ENCODE measurements around the gene GART.

Gene GART

DNA sequence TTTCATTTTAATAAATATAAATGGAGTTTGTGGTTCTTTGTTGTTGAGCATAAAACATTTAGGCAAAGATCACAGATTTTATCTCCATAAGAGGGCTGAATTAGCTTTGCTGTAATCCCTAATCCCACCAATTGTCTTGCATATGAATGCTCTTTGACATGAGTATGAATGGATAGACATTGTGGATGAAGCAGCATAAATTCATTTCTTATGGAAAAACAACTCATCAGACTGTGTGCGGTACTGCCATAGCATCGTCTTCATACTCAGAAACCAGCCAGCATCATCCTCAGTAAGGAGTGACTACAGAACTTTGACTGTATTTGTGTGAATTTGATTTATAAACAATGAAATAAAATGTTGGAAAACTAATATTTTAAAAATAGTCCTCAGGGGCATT is 20.5 kb upstream of the GART start:
- Histone ChIP-seq H3K36me3 (ENCODE audit: insufficient read depth, low read length) (peaks cover 89% of the 10 kb centered on the region), H4K20me1 (ENCODE audit: insufficient read depth, low read length) (0 out of 2 replicates have a peak, but pooled peaks cover 2% of the 10 kb centered on the region), H3K4me2 (ENCODE audit: low read length) (no peak overlapping the region), H3F3A (ENCODE audit: insufficient read depth, low read length) (no peaks in the 10 kb centered on the region; the same call in 1 of the 2 replicates), H3K27me3 (ENCODE audit: insufficient read depth, low read length) (no peaks in the 10 kb centered on the region), H3K9me2 (ENCODE audit: low read depth, low read length) (no peaks in the 10 kb centered on the region), H3K9ac (ENCODE audit: low read length) (no peak overlapping the region), H3K4me3 (ENCODE audit: low read depth, low read length, poor library complexity, severe bottlenecking) (no peak overlapping the region), H3K79me2 (ENCODE audit: insufficient read depth, low read length) (peaks cover 35% of the 10 kb centered on the region), H2AFZ (ENCODE audit: low read length) (no peak overlapping the region), H3K9me3 (ENCODE audit: low read length) (no peaks in the 10 kb centered on the region), H3K27ac (ENCODE audit: low read depth, low read length, poor library complexity, severe bottlenecking) (no peak overlapping the region), H3K4me1 (ENCODE audit: insufficient read depth, low read length, severe bottlenecking) (no peaks in the 10 kb centered on the region)
- TF ChIP-seq, protein P1, sequence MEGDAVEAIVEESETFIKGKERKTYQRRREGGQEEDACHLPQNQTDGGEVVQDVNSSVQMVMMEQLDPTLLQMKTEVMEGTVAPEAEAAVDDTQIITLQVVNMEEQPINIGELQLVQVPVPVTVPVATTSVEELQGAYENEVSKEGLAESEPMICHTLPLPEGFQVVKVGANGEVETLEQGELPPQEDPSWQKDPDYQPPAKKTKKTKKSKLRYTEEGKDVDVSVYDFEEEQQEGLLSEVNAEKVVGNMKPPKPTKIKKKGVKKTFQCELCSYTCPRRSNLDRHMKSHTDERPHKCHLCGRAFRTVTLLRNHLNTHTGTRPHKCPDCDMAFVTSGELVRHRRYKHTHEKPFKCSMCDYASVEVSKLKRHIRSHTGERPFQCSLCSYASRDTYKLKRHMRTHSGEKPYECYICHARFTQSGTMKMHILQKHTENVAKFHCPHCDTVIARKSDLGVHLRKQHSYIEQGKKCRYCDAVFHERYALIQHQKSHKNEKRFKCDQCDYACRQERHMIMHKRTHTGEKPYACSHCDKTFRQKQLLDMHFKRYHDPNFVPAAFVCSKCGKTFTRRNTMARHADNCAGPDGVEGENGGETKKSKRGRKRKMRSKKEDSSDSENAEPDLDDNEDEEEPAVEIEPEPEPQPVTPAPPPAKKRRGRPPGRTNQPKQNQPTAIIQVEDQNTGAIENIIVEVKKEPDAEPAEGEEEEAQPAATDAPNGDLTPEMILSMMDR (IDR thresholded peaks at IDR 0.05; ENCODE audit: low read length): no peak
- TF ChIP-seq EZH2 (IDR thresholded peaks at IDR 0.05; ENCODE audit: borderline replicate concordance, low read length): no peak

DNA sequence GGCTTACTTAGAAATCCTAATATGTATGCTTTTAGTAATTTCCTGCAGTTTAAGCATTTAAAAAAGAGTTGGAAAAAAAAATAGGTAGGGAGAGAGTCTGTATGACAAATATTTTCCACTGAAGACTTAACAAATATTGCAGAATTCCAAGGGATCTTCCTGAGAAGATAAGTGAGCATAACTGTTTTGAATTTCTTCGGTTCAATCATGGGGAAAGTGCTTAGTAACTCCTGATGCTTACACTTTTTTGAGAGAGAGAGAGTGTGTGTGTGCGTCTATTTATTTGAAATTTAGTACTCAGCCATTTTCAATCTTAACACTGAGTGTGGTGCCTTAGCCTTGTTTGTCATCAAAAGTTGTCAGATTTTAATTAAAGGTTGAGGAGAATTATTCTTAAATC is 19.5 kb upstream of the GART start:
- Histone ChIP-seq H3K4me2 (ENCODE audit: low read length) (no peak overlapping the region), H3F3A (ENCODE audit: insufficient read depth, low read length) (no peaks in the 10 kb centered on the region)

GRCh38 chr21:33560965-33561364 is 19.0 kb upstream of the GART start:
- peaks cover 38% of the 10 kb centered on the region for H3K79me2 ChIP-seq (ENCODE audit: insufficient read depth, low read length)

More for the DNA sequence above, 19.5 kb upstream of the GART start:
- Histone ChIP-seq H3K4me1 (ENCODE audit: insufficient read depth, low read length, severe bottlenecking) (no peaks in the 10 kb centered on the region), H3K9me3 (ENCODE audit: low read length) (no peaks in the 10 kb centered on the region), H3K27me3 (ENCODE audit: insufficient read depth, low read length) (no peaks in the 10 kb centered on the region), H3K27ac (ENCODE audit: low read depth, low read length, poor library complexity, severe bottlenecking) (no peak overlapping the region), H2AFZ (ENCODE audit: low read length) (no peak overlapping the region), H3K9ac (ENCODE audit: low read length) (no peak overlapping the region), H3K4me3 (ENCODE audit: low read depth, low read length, poor library complexity, severe bottlenecking) (no peak overlapping the region), H3K9me2 (ENCODE audit: low read depth, low read length) (no peaks in the 10 kb centered on the region), H4K20me1 (ENCODE audit: insufficient read depth, low read length) (0 out of 2 replicates have a peak, but pooled peaks cover 2% of the 10 kb centered on the region), H3K36me3 (ENCODE audit: insufficient read depth, low read length) (peaks cover 93% of the 10 kb centered on the region), H3K79me2 (ENCODE audit: insufficient read depth, low read length) (peaks cover 35% of the 10 kb centered on the region)
- no peak for TF ChIP-seq EZH2 (IDR thresholded peaks at IDR 0.05; ENCODE audit: borderline replicate concordance, low read length)

More at GRCh38 chr21:33560965-33561364, 19.0 kb upstream of the GART start:
- TF ChIP-seq, protein P1 (IDR thresholded peaks at IDR 0.05; ENCODE audit: low read length): no peak
- no peak for TF ChIP-seq EZH2 (IDR thresholded peaks at IDR 0.05; ENCODE audit: borderline replicate concordance, low read length)
- H3K4me2 ChIP-seq (ENCODE audit: low read length): no peak overlapping the region
- peaks cover 96% of the 10 kb centered on the region for H3K36me3 ChIP-seq (ENCODE audit: insufficient read depth, low read length)
- H3F3A ChIP-seq (ENCODE audit: insufficient read depth, low read length): no peaks in the 10 kb centered on the region
- no peaks in the 10 kb centered on the region for H3K4me1 ChIP-seq (ENCODE audit: insufficient read depth, low read length, severe bottlenecking)
- no peaks in the 10 kb centered on the region for H3K9me3 ChIP-seq (ENCODE audit: low read length)
- H4K20me1 ChIP-seq (ENCODE audit: insufficient read depth, low read length): peaks cover 3% of the 10 kb centered on the region; the same call in 1 of the 2 replicates
- H3K27me3 ChIP-seq (ENCODE audit: insufficient read depth, low read length): no peaks in the 10 kb centered on the region
- H3K9me2 ChIP-seq (ENCODE audit: low read depth, low read length): no peaks in the 10 kb centered on the region
- no peak overlapping the region for H2AFZ ChIP-seq (ENCODE audit: low read length)
- no peak overlapping the region for H3K9ac ChIP-seq (ENCODE audit: low read length)
- H3K4me3 ChIP-seq (ENCODE audit: low read depth, low read length, poor library complexity, severe bottlenecking): no peak overlapping the region
- H3K27ac ChIP-seq (ENCODE audit: low read depth, low read length, poor library complexity, severe bottlenecking): no peak overlapping the region
